ENCODE data around the gene MAPT. TPM values are rescaled to one million over a fixed set of nuclear protein-coding genes. Genes with fewer than 3 reads are reported as not detected.

Gene MAPT
- polyA plus RNA-seq, 3 donors, result 0.04 TPM; not detected in 2

- intact Hi-C loops (cut with micrococcal nuclease), result no loop called here
- no peaks in the 10 kb centered on the region for H3K9me3 Mint-ChIP-seq
- peaks cover 7% of the 10 kb centered on the region for H3K4me1 Mint-ChIP-seq
- H3K4me2 ChIP-seq (replicated peaks; ENCODE audit: extremely low read depth, low read length, poor library complexity, severe bottlenecking), result no peak overlapping the region
- no peak overlapping the region for H3K9ac ChIP-seq (ENCODE audit: insufficient read depth, low read length, poor library complexity, severe bottlenecking)
- H4K20me1 ChIP-seq (ENCODE audit: insufficient read depth, low read length), result no peaks in the 10 kb centered on the region
- no peaks in the 10 kb centered on the region for H3K27me3 ChIP-seq (ENCODE audit: control insufficient read depth in 2 of 2, insufficient read depth in 2 of 2, low read length in 2 of 2)
- TF ChIP-seq CTCF (IDR thresholded peaks at IDR 0.05), result no peak
- no peak overlapping the region for H3K27ac Mint-ChIP-seq
- WGBS (ENCODE audit: insufficient coverage), result 91% methylated on average over 9 of the region's 15 CpGs
- no peak overlapping the region for H3K27ac ChIP-seq (ENCODE audit: low read depth in 1 of 2, low read length in 2 of 2)
- H3K36me3 Mint-ChIP-seq, result no peaks in the 10 kb centered on the region
- H3K79me2 ChIP-seq (ENCODE audit: insufficient read depth, low read length), result no peaks in the 10 kb centered on the region
- no peaks in the 10 kb centered on the region for H3K36me3 ChIP-seq (replicated peaks in 1 of 2; ENCODE audit: control insufficient read depth in 1 of 2, insufficient read depth in 2 of 2, low read length in 2 of 2)
- DNase-seq, result no peak
- H3K27me3 Mint-ChIP-seq (ENCODE audit: low read depth in 3 of 3), result peaks cover 6 to 21% (median 13%) of the 10 kb centered on the region in 3 donors
- no peak overlapping the region for H3K4me3 ChIP-seq (replicated peaks in 1 of 3; ENCODE audit: low read depth in 2 of 3, low read length in 3 of 3)
- no peak overlapping the region for H2AFZ ChIP-seq (ENCODE audit: insufficient read depth, low read depth, low read length, poor library complexity, severe bottlenecking)
- no peak overlapping the region for H3K4me3 Mint-ChIP-seq
- H3K9me3 ChIP-seq (replicated peaks in 1 of 2; ENCODE audit: control insufficient read depth in 1 of 2, insufficient read depth in 1 of 2, low read length in 2 of 2), result no peaks in the 10 kb centered on the region
- H3K4me1 ChIP-seq (ENCODE audit: control insufficient read depth in 1 of 2, insufficient read depth in 2 of 2, low read length in 2 of 2), result peaks cover 7 to 9% of the 10 kb centered on the region in 2 donors
These were observed 24.8 kb downstream of the MAPT start for GRCh38 chr17:45919136-45919535.

- TF ChIP-seq CTCF (IDR thresholded peaks at IDR 0.05), result no peak
- H3K9ac ChIP-seq (ENCODE audit: insufficient read depth, low read length, poor library complexity, severe bottlenecking), result no peak overlapping the region
- no peak overlapping the region for H2AFZ ChIP-seq (ENCODE audit: insufficient read depth, low read depth, low read length, poor library complexity, severe bottlenecking)
- 94% methylated on average over 7 of the region's 9 CpGs for WGBS (ENCODE audit: insufficient coverage)
- no peak overlapping the region for H3K27ac Mint-ChIP-seq
- H3K4me2 ChIP-seq (replicated peaks; ENCODE audit: extremely low read depth, low read length, poor library complexity, severe bottlenecking), result no peak overlapping the region
- H4K20me1 ChIP-seq (ENCODE audit: insufficient read depth, low read length), result no peaks in the 10 kb centered on the region
- DNase-seq, result no peak
- no peaks in the 10 kb centered on the region for H3K9me3 ChIP-seq (replicated peaks in 1 of 2; ENCODE audit: control insufficient read depth in 1 of 2, insufficient read depth in 1 of 2, low read length in 2 of 2)
- H3K36me3 ChIP-seq (replicated peaks in 1 of 2; ENCODE audit: control insufficient read depth in 1 of 2, insufficient read depth in 2 of 2, low read length in 2 of 2), result no peaks in the 10 kb centered on the region
- no peaks in the 10 kb centered on the region for H3K9me3 Mint-ChIP-seq
- peaks cover 9 to 14% of the 10 kb centered on the region in 2 donors for H3K4me1 ChIP-seq (ENCODE audit: control insufficient read depth in 1 of 2, insufficient read depth in 2 of 2, low read length in 2 of 2)
- H3K4me3 Mint-ChIP-seq, result no peak overlapping the region
- intact Hi-C loops (cut with micrococcal nuclease), result no loop called here
- H3K4me3 ChIP-seq (replicated peaks in 1 of 3; ENCODE audit: low read depth in 2 of 3, low read length in 3 of 3), result no peak overlapping the region
- H3K27me3 Mint-ChIP-seq (ENCODE audit: low read depth in 3 of 3), result peaks cover 6 to 18% (median 13%) of the 10 kb centered on the region in 3 donors
- H3K36me3 Mint-ChIP-seq, result no peaks in the 10 kb centered on the region
- H3K27me3 ChIP-seq (ENCODE audit: control insufficient read depth in 2 of 2, insufficient read depth in 2 of 2, low read length in 2 of 2), result no peaks in the 10 kb centered on the region
- H3K27ac ChIP-seq (ENCODE audit: low read depth in 1 of 2, low read length in 2 of 2), result no peak overlapping the region
- no peaks in the 10 kb centered on the region for H3K79me2 ChIP-seq (ENCODE audit: insufficient read depth, low read length)
- peaks cover 11% of the 10 kb centered on the region for H3K4me1 Mint-ChIP-seq
These were observed 25.7 kb downstream of the MAPT start for GRCh38 chr17:45920083-45920482.
